NCI-H524 treated with DMSO at 0.1 percent for 48 hours (cell line): ENCODE measurements around the gene YIF1B.

Experiments used
- DNase-seq: peaks from one replicate; lab custom pipeline; 2025; lab: John Stamatoyannopoulos, UW

Gene YIF1B

DNA sequence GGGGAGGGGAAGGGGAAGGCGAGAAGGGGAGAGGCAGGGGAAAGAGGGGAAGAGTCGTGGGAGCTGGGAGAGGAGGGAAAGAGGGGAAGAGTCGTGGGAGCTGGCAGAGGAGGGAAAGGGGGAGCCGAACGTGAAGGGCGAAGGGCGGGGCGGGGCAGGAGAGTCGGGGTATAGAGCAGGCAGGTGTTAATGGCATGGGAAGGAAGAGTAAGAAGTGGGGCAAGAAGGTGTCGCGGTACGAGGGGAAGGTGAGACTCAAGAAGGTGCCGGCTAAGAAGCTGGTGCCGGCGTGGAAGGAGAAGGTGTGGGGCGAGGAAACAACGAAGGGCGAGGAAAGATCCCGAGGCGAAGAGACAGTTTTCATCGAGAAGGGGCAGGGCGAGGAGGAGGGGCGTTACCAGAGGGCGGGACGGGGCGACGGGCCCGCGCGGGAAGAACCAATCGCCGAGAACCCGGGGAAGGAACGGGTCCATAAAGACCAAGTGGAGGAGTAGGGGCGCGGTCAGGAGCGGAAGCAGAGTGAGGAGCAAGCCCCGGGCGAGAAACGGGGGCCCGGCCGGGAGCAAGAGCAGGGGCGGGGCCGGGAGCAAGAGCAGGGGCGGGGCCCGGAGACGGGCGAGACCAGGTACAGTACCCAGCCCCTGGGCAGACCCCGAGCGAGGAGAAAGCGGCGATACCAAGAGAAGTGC, 20.3 kb upstream of the YIF1B start:
- DNase-seq: peak; percentile 94

DNA sequence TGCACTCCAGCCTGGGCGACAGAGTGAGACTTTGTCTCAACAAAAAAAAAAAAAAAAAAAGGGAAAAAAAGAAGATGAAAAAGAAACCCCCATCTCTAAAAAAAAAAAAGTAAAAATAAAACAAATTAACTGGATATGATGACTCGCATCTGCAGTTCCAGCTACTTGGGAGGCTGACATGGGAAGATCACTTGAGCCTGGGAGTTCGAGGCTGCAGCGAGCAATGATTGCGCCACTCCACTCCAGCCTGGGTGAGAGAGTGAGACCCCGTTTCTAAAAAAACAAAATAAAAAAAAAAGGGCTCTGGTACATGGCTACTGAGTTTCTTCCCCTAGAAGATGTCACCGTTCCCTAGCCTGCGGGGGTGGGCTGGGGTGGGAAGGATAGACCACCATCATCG, 17.5 kb upstream of the YIF1B start:
- DNase-seq: no peak

GRCh38 chr19:38331728-38332127, 16.0 kb upstream of the YIF1B start:
- no peak for DNase-seq

- no peak for DNase-seq
Observed at GRCh38 chr19:38329651-38330050, 13.9 kb upstream of the YIF1B start.

DNA sequence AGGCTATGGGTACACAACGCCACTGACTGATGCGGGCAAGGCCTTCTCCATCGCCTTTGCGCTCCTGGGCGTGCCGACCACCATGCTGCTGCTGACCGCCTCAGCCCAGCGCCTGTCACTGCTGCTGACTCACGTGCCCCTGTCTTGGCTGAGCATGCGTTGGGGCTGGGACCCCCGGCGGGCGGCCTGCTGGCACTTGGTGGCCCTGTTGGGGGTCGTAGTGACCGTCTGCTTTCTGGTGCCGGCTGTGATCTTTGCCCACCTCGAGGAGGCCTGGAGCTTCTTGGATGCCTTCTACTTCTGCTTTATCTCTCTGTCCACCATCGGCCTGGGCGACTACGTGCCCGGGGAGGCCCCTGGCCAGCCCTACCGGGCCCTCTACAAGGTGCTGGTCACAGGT, 10.8 kb upstream of the YIF1B start:
- DNase-seq: no peak

DNA sequence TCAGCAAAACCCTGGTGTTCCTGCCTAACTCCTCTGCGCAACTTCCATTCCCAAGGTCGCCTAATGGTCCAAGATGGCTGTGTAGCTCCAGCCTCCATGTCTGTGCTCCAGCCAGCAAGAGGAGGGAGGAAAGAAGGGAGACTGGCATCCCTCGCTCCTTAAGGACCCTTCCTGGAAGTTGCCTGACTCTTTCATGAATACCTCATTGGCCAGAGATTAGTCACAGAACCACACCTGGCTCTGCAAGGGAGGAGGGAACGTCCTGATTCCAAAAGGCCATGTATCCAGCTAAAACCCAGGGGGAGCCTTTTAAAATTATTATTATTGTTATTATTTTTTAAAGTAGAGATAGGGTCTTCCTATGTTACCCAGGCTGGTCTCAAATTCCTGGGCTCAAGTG, 8.7 kb upstream of the YIF1B start:
- DNase-seq: no peak

DNA sequence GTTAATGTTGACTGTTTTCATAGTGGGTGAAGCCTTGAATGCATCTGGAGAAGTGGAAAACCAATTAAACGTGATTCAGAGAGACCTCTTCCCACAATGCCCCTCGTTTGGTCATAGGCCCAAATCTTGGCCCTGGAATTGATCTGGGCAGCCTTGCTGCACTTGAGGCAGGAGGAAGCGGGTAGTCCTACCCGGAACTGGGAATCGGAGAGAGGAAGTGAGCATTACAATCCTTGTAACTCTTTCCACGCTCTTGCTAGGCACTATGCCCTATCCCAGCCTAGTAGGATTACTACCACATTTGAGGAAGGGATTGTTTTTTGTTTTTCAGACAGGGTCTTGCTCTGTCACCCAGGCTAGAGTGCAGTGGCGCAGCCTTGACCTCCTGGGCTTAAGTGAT, 7.5 kb upstream of the YIF1B start:
- DNase-seq: no peak

GRCh38 chr19:38321646-38322196, 6.0 kb upstream of the YIF1B start:
- DNase-seq: no peak

DNA sequence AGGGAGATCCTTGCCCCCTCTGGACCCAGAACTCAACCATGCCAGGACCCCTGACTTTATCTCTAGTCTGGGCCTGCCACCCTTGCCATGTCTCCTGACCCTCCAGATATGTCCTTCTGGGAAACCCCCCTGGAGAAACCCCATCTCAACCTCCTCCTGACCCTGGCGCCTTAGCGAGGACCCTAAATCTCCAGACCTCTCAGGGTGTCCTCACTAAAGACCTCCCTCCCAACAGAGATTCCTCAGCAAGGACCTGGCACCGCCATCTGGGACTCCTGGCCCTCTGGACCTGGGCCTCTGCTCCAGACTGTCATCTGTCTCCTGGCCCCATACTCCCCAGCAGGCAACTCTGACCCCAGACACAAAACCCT, 5.2 kb upstream of the YIF1B start:
- DNase-seq: no peak

DNA sequence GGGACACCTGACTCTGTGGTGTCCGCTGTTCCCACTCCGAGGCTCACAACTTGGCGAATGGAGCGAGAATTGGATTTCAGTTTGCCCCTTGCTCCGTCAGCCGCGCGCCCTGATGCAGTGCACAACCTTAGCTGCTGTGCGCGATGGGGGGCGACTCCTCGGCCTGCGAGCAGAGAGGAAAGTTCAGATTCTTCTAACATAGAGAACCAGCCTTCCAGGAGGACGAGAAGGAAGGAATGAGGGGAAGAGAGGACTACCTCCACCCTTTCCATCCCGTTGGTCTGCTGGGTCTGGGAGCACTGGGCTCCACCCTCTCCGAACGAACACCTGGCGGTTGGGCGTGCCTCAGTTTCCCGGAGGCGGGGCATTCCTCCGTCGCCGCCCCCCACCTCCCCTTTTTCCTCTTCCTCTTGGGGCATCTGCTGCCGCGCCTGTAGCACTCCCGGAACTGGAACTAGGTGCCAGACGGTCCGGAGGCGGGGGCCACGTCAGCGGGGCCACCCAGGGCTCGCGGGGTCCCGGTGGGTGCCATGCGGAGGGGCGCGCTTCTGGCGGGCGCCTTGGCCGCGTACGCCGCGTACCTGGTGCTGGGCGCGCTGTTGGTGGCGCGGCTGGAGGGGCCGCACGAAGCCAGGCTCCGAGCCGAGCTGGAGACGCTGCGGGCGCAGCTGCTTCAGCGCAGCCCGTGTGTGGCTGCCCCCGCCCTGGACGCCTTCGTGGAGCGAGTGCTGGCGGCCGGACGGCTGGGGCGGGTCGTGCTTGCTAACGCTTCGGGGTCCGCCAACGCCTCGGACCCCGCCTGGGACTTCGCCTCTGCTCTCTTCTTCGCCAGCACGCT, 3.9 kb upstream of the YIF1B start, which contains the start of gene KCNK6:
Gene KCNK6, plus strand, starts transcription at position 425 of the 838 bp plus-strand sequence. Its CDS starts 106 bp downstream, at position 531.
- no peak for DNase-seq

- no peak for DNase-seq
Observed at GRCh38 chr19:38318660-38319059, 2.9 kb upstream of the YIF1B start.

GRCh38 chr19:38317104-38317612, 1.4 kb upstream of the YIF1B start:
- DNase-seq: no peak

GRCh38 chr19:38316477-38317067, 825 bp upstream of the YIF1B start:
- DNase-seq: no peak

DNA sequence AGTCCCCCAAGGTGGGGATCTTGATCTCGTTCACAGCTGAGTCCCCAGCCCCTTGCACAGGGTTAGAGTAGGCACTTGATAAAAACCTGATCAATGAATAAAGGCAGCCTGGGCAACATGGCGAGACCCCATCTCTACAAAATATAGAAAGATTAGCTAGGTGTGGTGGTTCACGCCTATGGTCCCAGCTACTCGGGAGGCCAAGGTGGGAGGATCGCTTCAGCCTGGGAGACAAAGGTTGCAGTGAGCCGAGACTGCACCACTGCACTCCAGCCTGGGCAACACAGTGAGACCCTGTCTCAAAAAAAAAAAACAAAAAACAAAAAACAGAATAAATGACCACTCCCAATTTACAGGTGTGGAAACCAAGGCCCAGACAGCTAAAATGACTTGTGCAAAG, 4.8 kb downstream of the YIF1B start:
- DNase-seq: no peak

DNA sequence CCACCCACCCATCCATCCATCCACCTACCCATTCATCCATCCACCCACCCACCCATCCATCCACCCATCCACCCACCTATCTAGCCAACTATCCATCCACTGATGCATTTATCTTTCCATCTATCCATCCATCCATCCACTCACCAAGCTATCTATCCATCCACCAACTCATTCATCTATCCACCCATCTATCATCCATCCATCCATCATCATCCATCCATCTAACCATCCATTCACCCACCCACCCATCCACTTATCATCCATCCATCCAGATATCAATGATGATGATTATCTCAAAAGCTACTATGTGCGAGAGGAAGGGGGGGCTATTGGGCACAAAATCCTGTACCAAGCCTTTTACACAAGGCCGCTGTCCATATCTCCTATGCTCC, 5.5 kb downstream of the YIF1B start:
- no peak for DNase-seq

GRCh38 chr19:38309615-38310278, 6.0 kb downstream of the YIF1B start:
- no peak for DNase-seq

DNA sequence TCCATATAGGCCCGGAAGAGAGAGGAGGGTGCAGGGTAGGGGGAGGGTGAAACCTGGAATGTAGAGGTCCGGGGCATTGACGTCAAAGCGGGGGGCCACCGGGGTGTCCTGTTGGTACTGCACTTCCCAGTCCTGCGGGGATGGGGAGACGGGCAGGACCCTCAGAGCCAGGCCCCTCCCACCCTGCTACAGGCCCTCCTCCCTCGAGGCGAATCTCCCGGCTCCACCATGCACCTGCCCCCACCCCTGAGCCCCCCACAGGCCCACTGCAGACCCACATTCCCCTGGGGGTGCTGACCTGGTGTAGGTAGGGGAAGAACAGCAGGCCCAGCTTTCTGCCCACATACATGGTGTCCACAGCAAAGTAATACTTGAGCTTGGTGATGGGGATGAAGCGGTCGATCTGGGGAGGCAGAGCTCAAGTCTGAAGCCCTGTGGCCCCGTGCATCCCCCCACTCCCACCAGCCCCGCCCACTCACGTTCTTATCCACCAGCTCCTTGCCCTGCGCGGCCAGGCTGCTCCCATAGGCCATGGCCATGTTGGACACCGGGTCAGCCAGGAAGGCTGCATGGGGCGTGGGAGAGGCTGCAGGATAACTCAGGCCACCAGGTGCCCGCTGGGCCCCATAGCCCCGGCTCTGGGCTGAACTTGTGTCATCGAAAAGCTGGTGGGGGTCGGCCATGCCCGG, 6.7 kb downstream of the YIF1B start:
- no peak for DNase-seq

DNA sequence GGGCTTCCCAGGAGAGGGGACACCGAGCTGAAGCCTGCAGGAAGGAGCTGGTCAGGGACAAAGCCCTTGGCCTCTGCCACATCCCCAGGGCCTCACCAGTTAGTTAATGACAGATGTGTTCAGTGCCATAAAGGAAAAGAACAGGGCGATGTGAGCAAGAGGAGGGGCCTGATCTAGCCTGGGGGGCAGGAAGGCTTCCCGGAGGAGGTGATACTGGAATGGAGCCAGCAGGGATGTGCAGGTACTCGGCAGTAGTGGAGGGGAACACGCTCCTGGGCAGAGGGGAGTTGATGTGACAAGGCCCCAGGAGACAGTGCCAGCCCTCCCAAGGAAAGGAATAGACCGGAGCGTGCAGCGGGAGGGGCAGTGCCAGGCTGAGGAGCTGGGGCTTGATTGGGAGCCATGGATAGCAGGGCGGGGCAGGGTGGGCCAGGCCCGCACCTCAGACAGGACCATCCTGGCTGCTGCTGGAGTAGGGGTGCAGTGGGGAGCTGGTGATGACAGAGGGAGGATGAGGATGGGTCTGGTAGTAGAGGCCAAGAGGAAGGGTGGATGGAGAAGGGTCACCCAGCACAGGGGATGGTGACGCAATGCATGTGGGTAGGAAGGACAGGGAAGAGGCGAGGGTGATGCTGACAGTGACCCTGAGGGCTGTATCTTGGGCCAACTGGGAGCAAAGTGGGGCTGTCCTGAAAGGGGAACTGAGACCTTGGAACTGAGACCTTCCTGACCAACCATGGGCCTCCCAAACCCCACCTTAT, 7.6 kb downstream of the YIF1B start:
- no peak for DNase-seq

- no peak for DNase-seq
Observed at GRCh38 chr19:38307597-38307996, 8.2 kb downstream of the YIF1B start.

- DNase-seq: no peak
Observed at GRCh38 chr19:38307076-38307475, 8.7 kb downstream of the YIF1B start.

DNA sequence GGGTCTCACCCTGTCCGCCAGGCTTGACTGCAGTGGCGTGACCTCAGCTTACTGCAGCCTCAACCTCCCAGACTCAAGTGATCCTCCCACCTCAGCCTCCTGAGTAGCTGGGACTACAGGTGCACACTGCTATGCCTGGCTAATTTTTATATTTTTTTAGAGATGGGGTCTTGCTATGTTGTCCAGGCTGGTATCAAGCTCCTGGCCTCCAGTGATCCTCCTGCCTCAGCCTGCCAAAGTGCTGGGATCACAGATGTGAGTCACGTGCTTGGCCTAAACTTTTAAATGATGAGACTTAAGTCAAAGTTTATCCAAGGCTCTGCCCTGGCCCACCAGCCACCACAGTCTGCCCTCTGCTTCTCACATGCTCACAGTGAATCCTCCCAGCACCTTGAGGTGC, 9.5 kb downstream of the YIF1B start:
- no peak for DNase-seq
